Measurements from ENCODE around the gene ACKR4. TPM values are rescaled to one million over a fixed set of nuclear protein-coding genes. Genes with fewer than 3 reads are reported as not detected.
"Not testable (repeated sequence)": the region's sequence is repeated elsewhere in the genome, so short reads cannot be mapped to it uniquely, and the experiment has no call there.

The ACKR4 gene
- polyA plus RNA-seq, 1 of the 3 experiments (the other 2 are of a cell fraction), result 0.10 TPM

DNA sequence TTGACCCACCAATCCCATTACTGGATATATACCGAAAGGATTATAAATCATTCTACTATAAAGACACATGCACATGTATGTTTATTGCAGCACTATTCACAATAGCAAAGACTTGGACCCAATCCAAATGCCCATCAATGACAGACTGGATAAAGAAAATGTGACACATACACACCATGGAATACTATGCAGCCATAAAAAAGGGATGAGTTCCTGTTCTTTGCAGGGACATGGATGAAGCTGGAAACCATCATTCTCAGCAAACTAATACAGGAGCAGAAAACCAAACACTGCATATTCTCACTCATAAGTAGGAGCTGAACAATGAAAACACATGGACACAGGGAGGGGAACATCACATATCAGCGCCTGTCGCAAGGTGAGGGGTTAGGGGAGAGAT, 18.2 kb downstream of the ACKR4 start:
- H3K27ac ChIP-seq (ENCODE audit: low read depth in 2 of 2, low read length in 1 of 2); H3K9ac ChIP-seq; DNase-seq; H3K9me3 ChIP-seq; H4K20me1 ChIP-seq (ENCODE audit: insufficient read depth); POLR2A ChIA-PET; CTCF ChIA-PET; H3K27me3 ChIP-seq (ENCODE audit: insufficient read depth); H2AFZ ChIP-seq (ENCODE audit: low read depth); H3K4me3 ChIP-seq (ENCODE audit: low read depth in 2 of 2, low read length in 1 of 2); H3K4me1 ChIP-seq (ENCODE audit: control insufficient read depth in 1 of 2, insufficient read depth in 2 of 2, low read depth in 1 of 2, low read length in 1 of 2); H3K79me2 ChIP-seq (ENCODE audit: insufficient read depth); H3K9me2 ChIP-seq; H3F3A ChIP-seq (replicated peaks; ENCODE audit: insufficient read depth); H3K4me2 ChIP-seq: not testable (repeated sequence)
- peaks cover 15 to 25% of the 10 kb centered on the region in 2 experiments for H3K36me3 ChIP-seq (replicated peaks in 1 of 2; ENCODE audit: control insufficient read depth in 1 of 2, insufficient read depth in 2 of 2, low read length in 1 of 2)
- 100% methylated on average over 3 of the region's 3 CpGs for WGBS (ENCODE audit: low lambda C conversion rate)

- H3K9me3 ChIP-seq, result no peaks in the 10 kb centered on the region
- H3K79me2 ChIP-seq (ENCODE audit: insufficient read depth), result no peaks in the 10 kb centered on the region
- peaks cover 18 to 30% of the 10 kb centered on the region in 2 experiments for H3K36me3 ChIP-seq (replicated peaks in 1 of 2; ENCODE audit: control insufficient read depth in 1 of 2, insufficient read depth in 2 of 2, low read length in 1 of 2)
- H2AFZ ChIP-seq (ENCODE audit: low read depth), result no peak overlapping the region
- TF ChIP-seq, protein P1, sequence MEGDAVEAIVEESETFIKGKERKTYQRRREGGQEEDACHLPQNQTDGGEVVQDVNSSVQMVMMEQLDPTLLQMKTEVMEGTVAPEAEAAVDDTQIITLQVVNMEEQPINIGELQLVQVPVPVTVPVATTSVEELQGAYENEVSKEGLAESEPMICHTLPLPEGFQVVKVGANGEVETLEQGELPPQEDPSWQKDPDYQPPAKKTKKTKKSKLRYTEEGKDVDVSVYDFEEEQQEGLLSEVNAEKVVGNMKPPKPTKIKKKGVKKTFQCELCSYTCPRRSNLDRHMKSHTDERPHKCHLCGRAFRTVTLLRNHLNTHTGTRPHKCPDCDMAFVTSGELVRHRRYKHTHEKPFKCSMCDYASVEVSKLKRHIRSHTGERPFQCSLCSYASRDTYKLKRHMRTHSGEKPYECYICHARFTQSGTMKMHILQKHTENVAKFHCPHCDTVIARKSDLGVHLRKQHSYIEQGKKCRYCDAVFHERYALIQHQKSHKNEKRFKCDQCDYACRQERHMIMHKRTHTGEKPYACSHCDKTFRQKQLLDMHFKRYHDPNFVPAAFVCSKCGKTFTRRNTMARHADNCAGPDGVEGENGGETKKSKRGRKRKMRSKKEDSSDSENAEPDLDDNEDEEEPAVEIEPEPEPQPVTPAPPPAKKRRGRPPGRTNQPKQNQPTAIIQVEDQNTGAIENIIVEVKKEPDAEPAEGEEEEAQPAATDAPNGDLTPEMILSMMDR (IDR thresholded peaks at IDR 0.05), result no peak
- TF ChIP-seq MEF2A (IDR thresholded peaks at IDR 0.05; ENCODE audit: borderline replicate concordance, low read depth) (no peak), SMC3 (IDR thresholded peaks at IDR 0.05; ENCODE audit: low read depth, low read length) (no peak), FOSL2 (IDR thresholded peaks at IDR 0.05; ENCODE audit: borderline replicate concordance, low read depth) (no peak), ZBTB33 (IDR thresholded peaks at IDR 0.05; ENCODE audit: borderline replicate concordance, low read depth) (no peak), MAX (IDR thresholded peaks at IDR 0.05; ENCODE audit: low read depth) (no peak), CHD2 (IDR thresholded peaks at IDR 0.05; ENCODE audit: low read length, partially characterized antibody) (no peak), EZH2phosphoT487 (IDR thresholded peaks at IDR 0.05; ENCODE audit: borderline replicate concordance, low read depth) (no peak), TCF12 (IDR thresholded peaks at IDR 0.05) (no peak), MXI1 (IDR thresholded peaks at IDR 0.05; ENCODE audit: low read depth, low read length) (no peak)
- no peaks in the 10 kb centered on the region; a peak in 2 of 4 replicates for H3K4me1 ChIP-seq (ENCODE audit: control insufficient read depth in 1 of 2, insufficient read depth in 2 of 2, low read depth in 1 of 2, low read length in 1 of 2)
- H3K4me3 ChIP-seq (ENCODE audit: low read depth in 2 of 2, low read length in 1 of 2), result no peak overlapping the region
- WGBS (ENCODE audit: low lambda C conversion rate), result 86% methylated on average over 3 of the region's 3 CpGs
- no peaks in the 10 kb centered on the region for H3F3A ChIP-seq (replicated peaks; ENCODE audit: insufficient read depth)
- no peaks in the 10 kb centered on the region for H3K9me2 ChIP-seq
- CTCF ChIA-PET, result no interaction called here
- H3K4me2 ChIP-seq, result no peak overlapping the region
- H3K9ac ChIP-seq, result no peak overlapping the region
- H4K20me1 ChIP-seq (ENCODE audit: insufficient read depth), result no peaks in the 10 kb centered on the region
- DNase-seq, result no peak
- POLR2A ChIA-PET, result no interaction called here
- no peaks in the 10 kb centered on the region for H3K27me3 ChIP-seq (ENCODE audit: insufficient read depth)
- no peak overlapping the region for H3K27ac ChIP-seq (ENCODE audit: low read depth in 2 of 2, low read length in 1 of 2)
Measured at GRCh38 chr3:132615881-132616280, 18.8 kb downstream of the ACKR4 start.
